GM18909 (cell line): ENCODE results near the gene PRDM5.
"Not testable (repeated sequence)": the region's sequence is repeated elsewhere in the genome, so short reads cannot be mapped to it uniquely, and the experiment has no call there.

Experiments
- ATAC-seq: cut with Tn5 transposase; IDR thresholded peaks from one replicate; pipeline ENCODE4 v1.9.1; 2021; ENCODE audit warnings: mild to moderate bottlenecking; ENCODE audit not compliant: unreplicated experiment, poor library complexity

Gene PRDM5

DNA sequence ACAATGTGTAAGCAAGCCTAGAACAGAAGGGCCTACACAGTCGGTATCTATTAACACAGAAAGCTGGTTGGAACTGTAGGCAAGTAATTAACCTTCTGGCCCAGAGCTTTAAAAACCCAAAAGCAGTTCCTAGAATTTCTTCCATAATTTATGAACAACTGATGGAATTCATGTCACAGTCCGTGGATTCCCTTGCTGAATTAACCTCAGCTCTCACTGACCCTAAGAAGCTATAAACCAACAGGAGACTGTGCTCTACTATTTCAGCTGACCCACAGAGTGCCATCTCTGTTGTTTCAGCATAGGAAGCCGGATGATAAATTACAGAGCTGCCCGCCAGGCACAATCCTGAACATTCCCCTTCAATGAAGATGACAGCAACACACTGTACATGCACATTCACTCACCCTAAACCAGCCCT, 157.3 kb downstream of the PRDM5 start:
- ATAC-seq: no peak

GRCh38 chr4:120763650-120764049, 158.9 kb downstream of the PRDM5 start:
- ATAC-seq: no peak

GRCh38 chr4:120761070-120761469, 161.5 kb downstream of the PRDM5 start:
- ATAC-seq: no peak

DNA sequence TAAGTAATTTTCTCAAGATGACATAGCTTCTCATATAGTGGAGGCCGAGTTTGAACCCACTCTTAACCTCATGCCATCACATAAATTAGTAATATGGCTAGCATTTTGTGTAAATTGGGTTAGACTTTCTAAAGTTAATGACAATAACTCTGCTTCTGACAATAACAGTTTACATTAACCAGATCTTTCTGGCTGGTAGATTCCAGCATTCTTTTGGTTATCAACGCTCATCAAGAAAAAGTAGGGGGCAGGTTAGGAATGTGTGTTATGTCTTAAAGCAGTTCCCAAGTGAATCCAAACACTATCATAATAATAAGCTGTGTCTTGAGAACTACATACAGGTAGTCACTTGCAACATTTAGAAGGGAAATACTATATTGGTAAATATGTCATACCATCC, 162.5 kb downstream of the PRDM5 start:
- ATAC-seq: no peak

GRCh38 chr4:120755864-120756263, 166.7 kb downstream of the PRDM5 start:
- ATAC-seq: no peak

DNA sequence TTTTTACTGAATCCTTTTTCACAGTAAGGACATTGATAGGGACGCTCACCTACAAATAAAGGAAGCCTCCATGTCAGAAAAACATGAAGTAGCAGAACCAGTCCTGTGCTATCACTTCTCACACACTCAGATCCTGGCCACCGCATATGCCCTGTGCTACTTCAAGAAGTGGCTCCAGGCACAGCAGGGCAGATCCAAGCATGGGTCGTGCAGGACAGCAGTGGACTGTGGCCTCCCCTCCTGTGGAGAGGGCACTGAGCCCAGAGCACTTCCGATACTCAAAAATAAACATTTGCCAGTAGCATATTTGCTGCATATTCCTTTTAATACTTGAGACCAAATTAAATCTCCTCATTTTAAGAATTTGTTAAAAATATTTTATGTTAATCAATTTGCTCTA, 167.9 kb downstream of the PRDM5 start:
- no peak for ATAC-seq

DNA sequence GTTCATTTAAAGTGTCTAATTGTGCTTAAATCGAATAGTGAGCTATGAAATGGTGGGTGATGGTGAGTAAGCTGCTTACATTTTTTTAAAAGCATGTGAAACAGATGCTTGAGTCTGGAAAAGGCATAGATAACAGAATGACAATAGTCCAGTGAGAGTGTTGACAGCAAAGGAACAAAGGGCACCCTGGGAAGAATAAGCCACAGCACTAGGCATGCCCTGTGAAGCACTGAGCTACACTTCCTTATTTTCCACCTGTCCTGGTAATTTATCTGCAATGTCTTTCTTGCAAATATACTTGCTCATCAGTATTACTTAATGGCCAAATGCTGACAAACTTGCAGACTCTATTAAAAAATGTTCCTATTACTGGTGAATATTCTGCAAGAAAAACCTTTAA, 168.7 kb downstream of the PRDM5 start:
- no peak for ATAC-seq

DNA sequence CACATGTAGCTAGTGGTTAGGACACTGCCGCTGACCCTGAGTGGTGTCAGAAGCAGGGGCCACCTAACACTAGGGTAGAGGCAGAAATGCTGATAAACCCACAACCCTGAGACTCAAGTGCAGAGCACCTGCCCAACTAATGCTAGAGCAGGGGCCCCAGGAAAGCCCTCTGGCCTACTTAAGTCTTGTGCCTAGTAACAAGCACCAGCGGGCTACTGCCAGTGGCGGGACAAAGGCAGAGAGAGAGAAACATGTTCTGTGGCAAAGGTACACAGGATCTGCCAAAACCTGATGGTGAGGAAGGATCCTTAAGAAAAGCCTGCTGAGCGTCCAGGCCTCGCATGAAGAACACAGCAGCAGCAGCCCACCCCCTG, 172.4 kb downstream of the PRDM5 start:
- no peak for ATAC-seq

DNA sequence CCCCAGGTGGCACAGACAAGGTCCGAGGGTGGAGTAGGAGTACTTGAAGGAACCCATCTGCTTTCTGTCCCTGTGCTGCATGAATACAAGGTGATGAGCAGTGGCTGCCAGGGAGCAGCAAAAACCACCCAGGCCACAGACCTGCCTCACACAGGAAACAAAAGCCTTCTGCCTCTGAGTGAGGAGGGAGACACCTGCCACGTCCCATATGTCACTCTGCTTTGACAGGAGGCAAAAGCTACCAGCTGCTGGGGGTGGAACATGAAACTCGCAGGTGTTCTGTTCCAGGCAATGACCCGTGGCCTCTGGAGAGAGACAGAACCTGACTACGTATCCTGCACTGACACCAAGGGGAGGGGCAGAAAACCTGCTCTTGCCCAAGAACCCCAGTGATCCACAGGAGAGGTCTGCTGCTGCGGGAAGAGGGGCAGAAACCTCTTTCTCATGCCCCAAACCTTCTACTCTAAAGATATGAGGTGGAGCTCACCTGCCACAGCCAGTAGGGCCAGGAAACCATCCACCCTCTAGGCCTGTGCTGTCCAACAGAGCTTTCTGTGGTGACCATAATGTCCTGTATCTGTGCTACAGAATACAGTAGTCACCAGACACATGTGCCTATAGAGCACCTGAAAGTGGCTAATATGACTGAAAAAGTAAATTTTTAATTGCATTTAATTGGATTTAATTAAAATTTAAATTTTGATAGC, 172.9 kb downstream of the PRDM5 start:
- peak; percentile 99 for ATAC-seq

- not testable (repeated sequence) for ATAC-seq
Measured at GRCh38 chr4:120741636-120742035, 180.9 kb downstream of the PRDM5 start.

DNA sequence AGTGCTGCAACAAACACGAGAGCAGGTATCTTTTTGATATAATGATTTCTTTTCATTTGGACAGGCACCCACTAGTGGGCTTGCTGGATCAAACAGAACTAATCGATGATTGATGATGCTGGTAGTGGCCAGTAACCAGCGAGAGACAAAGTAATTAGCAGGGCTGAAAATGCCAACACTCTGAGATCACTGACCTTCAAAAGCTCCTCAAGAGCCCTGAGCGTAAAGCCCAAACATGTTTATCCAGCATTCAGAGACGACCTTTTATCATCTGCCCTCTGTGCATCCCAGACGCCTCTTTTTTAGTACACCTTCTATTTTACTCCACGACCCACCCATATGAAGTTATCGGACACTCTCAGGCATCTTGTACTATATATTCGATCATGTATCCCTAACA, 186.2 kb downstream of the PRDM5 start:
- no peak for ATAC-seq

DNA sequence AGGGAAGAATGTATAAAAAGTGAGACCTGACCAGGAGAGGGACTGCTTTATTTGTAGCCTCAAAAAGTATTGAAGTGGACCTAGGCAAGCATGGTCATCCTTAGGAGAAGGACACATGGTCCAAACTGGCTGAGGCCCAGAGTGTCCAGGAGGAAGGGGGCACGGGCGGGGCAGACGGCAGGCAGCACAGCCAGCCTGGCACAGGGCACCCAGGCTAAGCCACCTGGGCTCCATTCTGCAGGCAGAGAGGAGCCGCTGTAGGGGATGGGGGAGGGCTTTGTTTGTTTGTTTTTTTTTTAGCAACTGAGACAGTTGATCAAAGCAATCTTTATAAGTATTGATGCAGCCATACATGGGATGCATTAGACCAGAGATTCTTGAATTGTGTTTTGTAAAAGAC, 188.6 kb downstream of the PRDM5 start:
- ATAC-seq: no peak

GRCh38 chr4:120733054-120733453, 189.5 kb downstream of the PRDM5 start:
- ATAC-seq: no peak

DNA sequence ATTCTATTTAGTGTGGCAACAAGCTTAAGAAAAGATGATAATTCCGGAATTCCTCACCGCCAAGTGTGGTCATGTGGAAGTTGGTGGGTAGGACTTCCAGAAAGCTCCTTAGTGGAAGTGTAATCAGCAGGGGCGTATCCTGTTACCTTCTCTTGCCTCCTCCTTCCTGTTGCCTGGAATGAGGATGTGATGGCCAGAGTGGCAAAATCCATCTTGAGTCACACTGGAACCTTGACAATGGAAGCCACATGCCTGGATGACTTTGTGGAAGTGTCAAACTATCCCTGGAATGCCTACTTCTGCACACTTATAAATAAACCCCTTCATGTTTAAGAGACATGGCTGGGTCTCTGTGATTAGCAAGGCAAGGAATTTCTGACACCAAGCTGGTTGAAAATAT, 191.0 kb downstream of the PRDM5 start:
- no peak for ATAC-seq

GRCh38 chr4:120730777-120731320, 191.7 kb downstream of the PRDM5 start:
- ATAC-seq: no peak

DNA sequence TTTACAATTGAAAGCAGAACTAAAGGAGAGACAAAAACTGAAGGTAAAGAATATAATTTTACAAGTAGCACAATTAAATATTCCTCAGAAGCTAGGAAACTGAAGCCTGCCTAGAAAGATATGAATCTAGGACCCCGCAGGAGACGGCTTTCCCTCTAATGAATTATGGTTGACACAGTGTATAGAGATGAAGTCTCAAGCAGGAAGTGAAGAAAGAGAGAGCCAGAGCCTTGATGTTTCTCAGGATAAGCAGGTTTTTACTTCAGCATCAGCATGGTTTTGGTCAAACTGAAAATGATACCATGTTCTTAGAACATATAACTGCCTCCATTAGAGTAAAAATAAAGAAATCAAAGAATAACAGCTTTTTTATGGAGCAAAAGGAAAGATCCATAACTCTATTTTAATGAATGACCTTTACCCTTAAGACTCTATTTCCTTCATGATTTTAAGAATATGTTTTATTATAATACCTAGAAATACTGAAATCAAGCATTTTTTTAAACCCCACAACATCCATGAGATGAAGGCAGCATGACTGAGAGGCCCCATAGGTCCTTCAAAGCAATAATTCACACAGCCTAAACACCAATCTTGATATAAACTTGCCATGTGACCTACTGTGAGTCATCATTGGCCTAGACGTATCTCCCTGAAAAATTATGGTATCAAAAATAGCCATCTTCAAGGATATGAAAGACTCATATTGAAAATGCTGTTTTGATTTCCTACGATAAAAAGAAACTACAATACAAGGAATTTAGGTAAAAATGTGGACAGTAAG, 193.4 kb downstream of the PRDM5 start:
- no peak for ATAC-seq

GRCh38 chr4:120725639-120726580, 196.6 kb downstream of the PRDM5 start:
- ATAC-seq: no peak

DNA sequence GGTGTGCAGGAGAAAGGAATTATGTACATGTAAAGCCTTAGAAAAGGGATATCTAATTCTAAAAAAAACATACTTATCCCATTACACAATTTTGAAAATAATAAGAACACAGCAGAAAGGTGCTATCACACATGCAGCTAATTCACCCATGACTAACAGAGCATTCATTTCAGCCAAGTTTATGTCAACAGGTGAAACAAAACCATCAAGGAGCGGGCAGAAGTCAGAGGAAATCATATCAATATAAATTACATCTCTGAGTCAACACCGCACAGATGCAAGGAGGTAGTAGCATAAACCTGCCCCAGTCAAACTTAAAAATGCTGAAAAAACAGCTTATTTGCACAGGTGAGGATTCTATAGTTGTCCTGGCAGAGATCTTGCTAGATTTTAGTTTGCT, 197.9 kb downstream of the PRDM5 start:
- ATAC-seq: no peak

DNA sequence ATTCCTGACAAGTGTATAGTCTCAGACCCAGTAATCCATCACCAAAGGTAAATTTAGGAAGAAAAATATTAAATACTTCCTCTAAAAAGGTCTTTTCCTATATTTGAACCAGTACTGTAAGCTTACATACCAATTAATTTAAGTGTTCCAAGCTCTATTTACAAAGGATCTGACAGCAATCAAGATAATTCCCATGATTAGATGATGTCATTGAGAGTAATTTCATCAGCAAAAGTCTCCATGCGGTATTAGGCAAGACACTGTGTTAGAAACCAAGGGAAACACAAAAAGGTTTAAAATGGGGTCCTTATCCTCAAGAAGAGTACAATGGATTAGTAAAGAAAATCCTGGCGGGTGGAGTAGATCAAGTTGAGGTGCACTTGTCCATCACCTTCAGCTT, 198.5 kb downstream of the PRDM5 start:
- ATAC-seq: no peak

GRCh38 chr4:120723105-120723504, 199.4 kb downstream of the PRDM5 start:
- ATAC-seq: no peak

DNA sequence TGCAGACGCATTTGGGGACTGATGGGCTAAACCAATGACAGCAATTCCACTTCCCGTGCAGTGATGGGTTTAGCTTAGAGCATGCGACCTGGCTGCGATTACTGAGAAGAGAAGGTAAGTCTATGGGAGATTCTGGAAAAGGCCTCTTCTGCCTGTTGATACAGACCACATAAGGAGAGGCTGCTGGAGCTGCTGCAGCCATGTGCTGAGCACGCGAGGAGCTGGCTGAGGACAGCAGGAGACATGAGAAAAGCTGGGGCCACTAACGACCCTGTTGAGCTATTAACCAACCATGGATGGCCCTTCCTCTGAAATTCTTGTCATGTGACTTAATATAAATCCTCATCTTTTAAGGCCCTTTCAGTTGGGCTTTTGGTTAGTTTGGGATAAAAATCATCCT, 199.9 kb downstream of the PRDM5 start:
- no peak for ATAC-seq
